OCI-M2 (cell line): ENCODE data around the gene SMOC1.

ENCODE experiments used
- DNase-seq: peaks from one replicate; lab custom pipeline; 2025; ENCODE audit not compliant: unreplicated experiment; lab: John Stamatoyannopoulos, UW

SMOC1 gene

GRCh38 chr14:69879175-69880043, at the start of gene SMOC1:
Gene SMOC1, plus strand, starts transcription at chr14:69879416. Its CDS starts 263 bp downstream, at chr14:69879679.
- DNase-seq, result no peak

GRCh38 chr14:69838881-69839416, 40.3 kb upstream of the SMOC1 start:
- no peak for DNase-seq

- DNase-seq, result no peak
Observed at GRCh38 chr14:69839661-69840060, 39.6 kb upstream of the SMOC1 start.

GRCh38 chr14:69841656-69842055, 37.6 kb upstream of the SMOC1 start:
- DNase-seq, result no peak

GRCh38 chr14:69842686-69843420, 36.4 kb upstream of the SMOC1 start:
- no peak for DNase-seq

- DNase-seq, result no peak
Observed at GRCh38 chr14:69844171-69844570, 35.0 kb upstream of the SMOC1 start.

- DNase-seq, result no peak
Observed at GRCh38 chr14:69845050-69845581, 34.1 kb upstream of the SMOC1 start.

- no peak for DNase-seq
Observed at GRCh38 chr14:69845787-69846186, 33.4 kb upstream of the SMOC1 start.

GRCh38 chr14:69848156-69848555, 31.1 kb upstream of the SMOC1 start:
- no peak for DNase-seq

- DNase-seq, result no peak
Observed at GRCh38 chr14:69848903-69849391, 30.3 kb upstream of the SMOC1 start.

GRCh38 chr14:69850086-69850735, 29.0 kb upstream of the SMOC1 start:
- DNase-seq, result no peak

GRCh38 chr14:69850736-69851112, 28.5 kb upstream of the SMOC1 start:
- no peak for DNase-seq

GRCh38 chr14:69852531-69853321, 26.5 kb upstream of the SMOC1 start:
- no peak for DNase-seq

- no peak for DNase-seq
Observed at GRCh38 chr14:69853774-69854173, 25.4 kb upstream of the SMOC1 start.

GRCh38 chr14:69854598-69854997, 24.6 kb upstream of the SMOC1 start:
- no peak for DNase-seq

GRCh38 chr14:69855180-69855832, 23.9 kb upstream of the SMOC1 start:
- DNase-seq, result no peak

GRCh38 chr14:69858801-69859200, 20.4 kb upstream of the SMOC1 start:
- DNase-seq, result no peak

GRCh38 chr14:69859591-69859990, 19.6 kb upstream of the SMOC1 start:
- DNase-seq, result no peak

GRCh38 chr14:69860221-69860620, 19.0 kb upstream of the SMOC1 start:
- DNase-seq, result no peak
